Fibroblast of peridontal ligament (primary cell): ENCODE results near the gene NEU1.
"Not testable (repeated sequence)": the region's sequence is repeated elsewhere in the genome, so short reads cannot be mapped to it uniquely, and the experiment has no call there.

ENCODE experiments used
- DNase-seq: peaks from one replicate; pipeline ENCODE4 v3.0.0-alpha.2; 2010; ENCODE audit errors: extremely low read depth

Gene NEU1

DNA sequence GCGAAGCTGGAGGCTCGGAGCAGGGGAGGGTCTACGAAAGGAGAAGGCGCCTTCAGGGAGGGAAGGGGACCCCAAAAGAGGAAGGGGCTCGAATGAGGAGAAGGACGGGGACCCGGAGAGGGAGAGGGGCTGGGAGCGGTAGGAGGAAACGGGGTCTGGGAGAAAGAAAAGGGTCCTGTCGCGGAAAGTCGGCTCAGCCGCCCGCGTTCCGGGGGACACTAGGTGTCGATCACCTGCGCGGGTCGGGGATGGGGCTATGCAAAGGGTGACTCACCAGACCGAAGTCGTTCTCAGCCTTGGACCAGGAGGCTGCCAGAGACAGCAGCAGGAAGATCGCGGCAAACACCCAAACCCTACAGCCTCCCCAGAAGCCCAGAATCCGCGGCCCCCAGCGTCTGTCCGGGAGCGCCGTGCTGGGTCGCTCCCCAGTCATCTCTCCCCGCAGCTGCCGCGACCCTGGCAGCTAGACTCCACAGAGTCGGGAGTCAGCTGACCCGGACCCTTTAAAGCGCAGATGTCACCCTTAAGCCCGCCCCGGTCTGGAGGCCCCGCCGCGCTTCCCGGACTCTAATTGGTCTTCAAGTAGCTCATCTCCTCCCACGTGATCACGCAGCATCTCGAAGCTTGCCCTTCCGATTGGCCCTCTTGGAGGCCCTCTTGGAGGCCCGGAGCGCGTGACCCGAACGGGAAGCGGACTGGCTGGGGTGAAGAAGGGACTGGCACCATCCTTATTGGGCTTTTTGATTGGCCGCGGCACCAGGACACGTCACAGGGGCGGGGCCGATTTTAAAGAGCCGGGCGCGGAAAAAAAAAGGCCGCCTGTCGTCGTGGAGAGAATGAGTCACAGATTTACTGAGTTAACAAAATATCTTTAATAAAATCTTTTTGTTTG, at the start of gene NEU1:
TSS of gene NEU1 (minus strand) at position 478 of the 892 bp plus-strand sequence. CDS start at position 433, 45 bp downstream.
- DNase-seq: peak; percentile 100

DNA sequence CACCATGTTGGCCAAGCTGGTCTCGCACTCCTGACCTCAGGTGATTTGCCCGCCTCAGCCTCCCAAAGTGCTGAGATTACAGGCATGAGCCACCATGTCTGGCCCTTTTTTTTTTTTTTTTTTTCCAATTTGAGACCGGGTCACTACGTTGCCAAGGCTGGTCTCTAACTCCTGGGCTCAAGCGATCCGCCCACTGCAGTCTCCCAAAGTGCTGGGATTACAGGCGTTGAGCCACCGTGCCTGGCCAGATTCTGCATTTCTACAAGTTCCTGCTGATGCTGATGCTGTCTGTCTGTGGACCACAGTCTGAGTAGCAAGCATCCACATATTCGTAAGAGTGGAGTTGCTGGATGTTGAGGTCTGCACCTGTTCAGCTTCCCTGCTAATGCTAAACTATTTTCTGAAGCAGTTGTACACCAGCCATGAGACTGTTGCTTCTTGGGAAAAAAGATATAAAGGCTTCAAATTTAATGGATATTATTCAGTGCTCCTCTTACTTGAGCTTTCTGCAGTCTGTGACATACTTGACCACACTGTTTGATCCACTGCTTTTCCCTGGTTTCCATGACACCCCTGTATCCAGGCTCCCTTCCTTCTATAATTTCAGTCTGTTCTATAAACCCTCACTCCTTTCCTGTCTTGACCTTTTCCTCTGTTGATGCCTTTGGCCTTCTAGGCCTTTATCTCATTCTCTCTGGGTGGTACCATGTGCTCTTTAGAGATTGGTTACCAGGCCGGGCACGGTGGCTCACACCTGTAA, 49.4 kb upstream of the NEU1 start:
- peak; percentile 25 for DNase-seq

DNA sequence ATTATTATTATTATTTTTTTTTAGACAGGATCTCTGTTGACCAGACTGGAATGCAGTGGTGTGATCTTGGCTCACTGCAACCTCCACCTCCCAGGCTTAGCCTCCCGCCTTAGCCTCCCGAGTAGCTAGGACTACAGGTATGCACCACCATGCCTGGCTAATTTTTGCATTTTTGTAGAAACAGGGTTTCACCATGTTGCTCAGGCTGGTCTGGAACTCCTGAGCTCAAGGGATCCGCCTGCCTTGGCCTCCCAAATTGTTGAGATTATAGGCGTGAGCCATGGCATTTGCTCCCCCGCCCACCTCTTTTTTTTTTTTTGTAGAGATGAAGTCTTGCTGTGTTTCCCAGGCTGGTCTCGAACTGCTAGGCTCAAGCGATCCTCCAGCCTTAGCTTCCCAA, 46.7 kb upstream of the NEU1 start:
- not testable (repeated sequence) for DNase-seq

DNA sequence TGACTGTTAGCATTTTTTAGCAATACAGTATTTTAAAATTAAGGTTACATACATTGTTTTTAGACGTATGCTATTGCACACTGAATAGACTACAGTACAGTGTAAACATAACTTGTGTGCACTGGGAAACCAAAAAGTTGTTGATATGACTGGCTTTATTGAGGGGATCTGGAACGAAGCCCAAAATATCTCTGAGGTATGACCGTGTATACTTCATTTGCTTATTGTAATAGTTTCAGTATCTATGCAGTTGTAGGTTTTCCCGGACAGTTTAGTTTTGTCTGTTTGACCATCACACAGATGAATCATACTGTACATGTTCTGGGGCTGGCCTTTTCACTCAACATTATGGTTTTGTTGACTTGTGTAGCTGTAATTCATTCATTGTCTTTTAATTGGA, 46.2 kb upstream of the NEU1 start:
- DNase-seq: peak; percentile 62

DNA sequence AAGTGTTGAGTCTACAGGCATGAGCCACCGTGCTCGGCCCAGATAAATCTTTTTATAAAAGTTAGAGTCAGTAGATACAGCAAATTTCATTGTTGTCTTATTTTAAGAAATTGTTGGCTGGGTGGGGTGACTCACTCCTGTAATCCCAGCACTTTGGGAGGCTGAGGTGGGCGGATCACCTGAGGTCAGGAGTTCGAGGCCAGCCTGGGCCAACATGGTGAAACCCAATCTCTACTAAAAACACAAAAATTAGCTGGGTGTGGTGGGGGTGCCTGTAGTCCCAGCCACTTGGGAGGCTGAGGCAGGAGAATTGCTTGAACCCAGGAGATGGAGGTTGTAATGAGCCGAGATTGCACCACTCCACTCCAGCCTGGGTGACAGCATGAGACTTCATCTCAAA, 45.6 kb upstream of the NEU1 start:
- DNase-seq: not testable (repeated sequence)

DNA sequence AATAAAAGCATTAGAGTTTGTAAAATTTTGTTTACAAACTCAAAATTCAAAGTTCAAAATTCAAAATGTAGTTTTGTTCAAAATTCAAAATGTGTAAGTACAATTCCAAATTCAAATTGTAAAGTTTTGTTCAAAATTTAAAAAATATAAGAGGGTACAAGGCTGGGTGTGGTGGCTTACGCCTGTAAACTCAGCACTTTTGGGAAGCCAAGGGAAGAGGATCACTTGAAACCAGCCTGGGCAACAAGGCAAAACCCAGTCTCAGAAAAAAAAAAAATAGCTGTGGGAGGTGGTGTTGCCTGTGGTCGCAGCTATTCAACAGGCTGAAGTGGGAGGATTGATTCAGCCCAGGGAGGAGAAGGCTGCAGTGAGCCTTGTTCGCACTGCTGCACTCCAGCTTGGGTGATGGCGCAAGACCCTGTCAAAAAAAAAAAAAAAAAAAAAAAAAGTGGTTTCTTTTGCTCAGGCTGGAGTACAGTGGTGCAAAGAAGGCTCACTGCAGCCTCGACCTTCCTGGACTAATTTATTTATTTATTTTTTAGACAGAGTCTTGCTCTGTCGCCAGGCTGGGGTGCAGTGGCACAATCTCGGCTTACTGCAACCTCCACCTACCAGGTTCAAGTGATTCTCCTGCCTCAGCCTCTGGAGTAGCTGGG, 44.7 kb upstream of the NEU1 start:
- peak; percentile 88 for DNase-seq

DNA sequence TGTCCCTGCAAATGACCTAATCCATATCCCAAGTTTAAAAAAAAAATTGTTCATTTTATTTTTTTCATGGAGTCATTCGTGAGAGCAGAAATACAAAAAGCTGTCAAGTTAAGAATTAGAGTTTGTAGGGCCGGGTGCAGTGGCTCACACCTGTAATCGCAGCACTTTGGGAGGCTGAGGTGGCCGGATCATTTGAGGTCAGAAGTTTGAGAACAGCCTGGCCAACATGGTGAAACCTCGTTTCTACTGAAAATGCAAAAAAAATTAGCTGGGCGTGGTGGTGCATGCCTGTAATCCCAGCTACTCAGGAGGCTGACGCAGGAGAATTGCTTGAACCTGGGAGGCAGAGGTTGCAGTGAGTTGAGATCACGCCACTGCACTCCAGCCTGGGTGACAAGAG, 44.1 kb upstream of the NEU1 start:
- not testable (repeated sequence) for DNase-seq

DNA sequence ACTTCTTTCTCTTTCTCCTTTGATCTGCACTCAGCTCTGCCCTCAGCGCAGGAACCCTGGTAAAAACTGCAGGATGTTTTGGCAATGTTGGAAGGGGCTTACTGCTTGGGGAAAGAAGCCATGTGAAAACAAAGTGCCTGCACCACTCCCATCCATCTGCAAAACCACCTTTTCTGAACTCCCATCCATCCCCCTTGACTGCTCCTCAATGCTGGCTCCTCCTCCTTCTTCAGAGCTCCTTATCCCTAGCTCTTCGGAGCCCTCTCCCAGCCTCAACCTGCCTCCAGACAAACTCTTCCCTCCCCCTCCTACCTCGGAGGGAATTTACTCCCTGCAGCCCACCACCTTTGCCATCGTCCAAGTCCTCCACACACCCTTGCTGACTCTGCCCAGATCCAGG, 43.5 kb upstream of the NEU1 start:
- no peak for DNase-seq

DNA sequence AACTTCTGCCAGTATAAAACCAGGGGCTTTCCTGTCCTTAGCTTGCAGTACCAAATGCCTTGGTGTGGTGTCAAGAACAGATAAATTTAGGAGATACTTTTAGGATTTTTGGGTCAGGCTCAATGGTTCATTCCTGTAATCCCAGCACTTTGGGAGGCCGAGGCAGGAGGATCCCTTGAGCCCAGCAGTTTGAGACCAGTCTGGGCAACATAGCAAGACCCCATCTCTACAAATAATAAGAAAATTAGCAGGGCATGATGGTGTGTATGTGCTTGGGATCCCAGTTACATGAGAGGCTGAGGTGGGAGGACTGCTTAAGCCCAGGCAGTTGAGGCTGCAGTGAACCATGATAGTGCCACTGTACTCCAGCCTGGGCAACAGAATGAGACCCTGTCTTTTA, 42.4 kb upstream of the NEU1 start:
- no peak for DNase-seq

DNA sequence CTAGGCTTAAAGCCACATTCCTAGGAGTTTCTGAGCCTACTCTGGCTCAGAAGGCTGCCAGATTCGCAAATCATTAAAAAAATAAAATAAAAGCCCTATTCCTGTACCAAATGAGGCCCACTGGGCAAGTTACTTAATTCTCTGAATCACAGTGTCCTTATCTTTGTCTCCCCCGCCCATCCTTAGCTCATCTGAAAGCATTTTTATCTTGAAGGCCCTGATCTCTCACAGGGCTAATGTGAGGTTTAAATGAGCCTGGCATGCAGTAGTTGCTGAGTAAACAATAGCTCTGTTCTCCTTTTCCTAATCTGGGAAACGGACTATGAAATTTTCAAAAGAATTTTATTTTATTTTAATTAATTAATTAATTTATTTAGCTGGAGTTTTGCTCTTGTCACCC, 41.3 kb upstream of the NEU1 start:
- no peak for DNase-seq

DNA sequence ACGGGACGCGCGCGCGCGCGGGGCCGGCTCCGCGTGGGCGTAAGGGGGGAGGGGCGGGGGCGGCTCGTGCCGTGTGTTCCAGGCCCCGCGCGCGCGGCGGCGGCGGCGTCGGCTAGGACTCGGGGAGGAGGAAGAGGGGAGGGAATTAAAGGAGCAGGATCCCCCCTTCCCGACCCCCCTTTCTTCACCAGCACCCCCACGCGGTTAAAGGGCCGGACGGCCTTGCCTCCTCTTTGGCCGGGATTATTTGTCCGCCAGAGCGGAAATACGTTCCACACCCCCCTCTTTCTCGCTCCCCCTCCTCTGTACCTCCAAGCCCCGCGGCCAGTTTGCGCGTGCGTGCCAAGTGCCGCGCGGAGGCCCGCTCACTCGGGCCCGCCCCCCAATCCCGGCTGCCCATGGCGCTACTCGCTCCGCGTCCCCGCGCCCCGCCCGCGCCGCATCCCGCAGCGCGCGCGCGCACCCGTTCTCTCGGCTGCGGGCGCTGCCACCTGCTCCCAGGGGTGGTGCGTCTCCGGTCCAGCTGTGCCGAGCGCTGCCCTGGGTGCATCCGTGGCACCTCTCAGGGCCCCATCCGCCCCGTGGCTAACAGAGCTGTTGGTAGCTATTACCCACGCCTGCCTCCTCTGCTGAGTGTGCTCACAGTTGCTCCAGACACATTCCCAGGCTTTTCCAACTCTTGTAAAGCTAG, 39.5 kb upstream of the NEU1 start, which contains the start of gene ZBTB12:
TSS of gene ZBTB12 (minus strand) at position 134 of the 691 bp plus-strand sequence. CDS start 781 bp downstream, outside the sequence.
- DNase-seq: peak; percentile 97

DNA sequence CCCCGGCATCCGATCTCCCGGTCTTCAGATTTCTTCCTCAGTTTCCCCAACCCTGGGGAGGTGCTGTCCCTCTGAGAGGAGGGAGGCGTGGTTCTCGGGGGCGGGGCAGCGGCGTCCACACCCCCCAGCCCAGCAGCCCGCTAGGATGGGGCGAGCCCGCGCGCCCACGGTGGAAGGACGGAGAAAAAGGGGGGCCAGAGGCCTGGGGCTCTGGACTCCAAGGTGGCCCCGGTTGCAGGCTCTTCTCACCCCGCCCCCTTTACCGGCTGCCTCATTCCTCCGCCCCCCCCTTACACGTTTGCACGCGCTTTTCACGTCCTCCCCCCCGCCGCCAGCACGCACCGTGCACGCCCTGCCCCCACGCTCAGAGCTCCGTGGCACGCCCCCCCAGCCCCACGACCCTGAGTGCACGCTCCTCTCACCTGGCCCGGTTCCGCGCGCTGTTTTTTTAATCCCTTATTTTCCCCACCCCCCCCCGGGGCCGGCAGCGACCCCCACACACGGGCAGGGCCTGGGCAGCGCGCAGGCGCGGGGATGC, 38.9 kb upstream of the NEU1 start:
- peak; percentile 20 for DNase-seq

DNA sequence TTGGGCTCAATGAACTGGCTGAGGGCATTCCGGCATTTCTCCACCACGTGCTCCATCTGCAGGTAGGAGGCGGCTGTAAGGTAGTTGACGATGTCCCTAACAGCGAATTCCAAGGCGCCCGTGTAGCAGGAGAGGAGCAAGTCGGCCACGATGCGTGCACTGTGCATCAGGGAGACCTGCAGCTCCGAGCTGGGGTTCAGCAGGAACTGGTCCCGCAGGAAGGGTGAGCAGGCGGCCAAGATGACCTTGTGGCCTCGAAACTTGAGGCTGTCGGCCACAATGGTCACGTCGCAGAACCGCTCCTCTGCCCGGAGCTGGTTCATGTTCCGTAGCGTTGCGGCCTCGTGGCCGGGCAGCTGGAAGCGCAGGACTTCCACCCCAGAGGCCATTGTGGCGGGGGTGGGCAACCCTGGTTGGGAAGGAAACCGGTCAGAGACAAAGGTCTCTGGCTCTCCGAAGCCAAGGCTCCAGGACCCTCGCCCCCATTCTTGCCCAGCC, 38.3 kb upstream of the NEU1 start:
- no peak for DNase-seq

DNA sequence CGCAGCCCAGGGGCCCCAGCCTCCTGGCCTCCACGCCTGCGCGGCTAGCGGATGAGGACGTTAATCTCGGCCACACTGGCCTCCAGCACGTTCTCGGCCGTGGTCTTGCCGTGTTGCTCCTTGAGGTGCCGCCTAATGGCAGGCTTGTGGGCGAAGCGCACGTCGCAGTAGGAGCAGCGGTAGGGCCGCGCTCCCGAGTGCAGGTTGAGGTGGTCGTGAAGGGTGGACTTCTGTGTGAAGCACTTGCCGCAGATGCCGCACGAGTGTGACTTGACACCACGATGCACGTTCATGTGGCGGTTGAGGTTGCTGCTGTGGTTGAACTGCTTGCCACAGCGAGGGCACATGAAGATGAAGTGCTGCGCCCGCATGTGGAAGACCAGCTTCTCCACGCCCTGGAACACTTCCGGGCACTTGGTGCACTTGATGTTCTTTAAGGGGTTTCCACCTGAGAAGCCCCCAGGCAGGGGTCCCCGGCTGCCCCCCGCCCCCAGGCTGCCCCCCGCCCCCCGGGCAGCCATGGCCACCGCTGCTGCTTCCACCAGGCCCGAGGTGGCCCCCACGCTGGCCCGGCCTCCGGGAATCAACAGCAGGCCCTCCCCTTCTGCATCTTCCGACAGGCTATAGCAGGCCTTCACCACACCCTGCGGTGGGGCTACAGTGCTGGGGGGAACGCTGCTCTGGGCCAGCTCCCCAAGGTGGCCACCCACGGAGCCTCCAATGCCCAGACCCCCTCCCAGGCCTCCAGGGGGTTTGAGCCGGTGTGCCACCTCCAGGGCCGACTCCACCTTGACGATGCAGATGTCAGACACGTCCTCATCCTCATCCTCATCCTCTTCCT, 37.5 kb upstream of the NEU1 start:
- DNase-seq: no peak

DNA sequence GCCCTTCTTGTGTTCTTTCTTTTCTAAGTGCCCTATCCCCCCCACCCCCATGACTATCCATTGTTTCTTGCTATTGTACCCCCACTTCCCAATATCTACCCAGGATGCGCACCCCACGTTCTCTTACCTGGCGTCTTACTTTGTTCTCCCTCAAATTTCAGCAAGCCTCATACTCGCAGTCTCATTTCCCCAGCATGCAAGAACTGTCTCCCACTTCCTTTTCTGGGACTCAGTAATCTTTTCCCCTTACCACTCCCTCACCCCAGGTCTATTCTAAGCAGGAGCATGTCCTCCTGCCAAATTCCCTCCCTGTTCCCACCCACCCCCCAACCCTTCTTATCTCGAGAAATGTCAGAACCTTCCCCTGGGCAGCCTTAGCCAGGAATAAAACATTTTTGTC, 36.6 kb upstream of the NEU1 start:
- DNase-seq: no peak

DNA sequence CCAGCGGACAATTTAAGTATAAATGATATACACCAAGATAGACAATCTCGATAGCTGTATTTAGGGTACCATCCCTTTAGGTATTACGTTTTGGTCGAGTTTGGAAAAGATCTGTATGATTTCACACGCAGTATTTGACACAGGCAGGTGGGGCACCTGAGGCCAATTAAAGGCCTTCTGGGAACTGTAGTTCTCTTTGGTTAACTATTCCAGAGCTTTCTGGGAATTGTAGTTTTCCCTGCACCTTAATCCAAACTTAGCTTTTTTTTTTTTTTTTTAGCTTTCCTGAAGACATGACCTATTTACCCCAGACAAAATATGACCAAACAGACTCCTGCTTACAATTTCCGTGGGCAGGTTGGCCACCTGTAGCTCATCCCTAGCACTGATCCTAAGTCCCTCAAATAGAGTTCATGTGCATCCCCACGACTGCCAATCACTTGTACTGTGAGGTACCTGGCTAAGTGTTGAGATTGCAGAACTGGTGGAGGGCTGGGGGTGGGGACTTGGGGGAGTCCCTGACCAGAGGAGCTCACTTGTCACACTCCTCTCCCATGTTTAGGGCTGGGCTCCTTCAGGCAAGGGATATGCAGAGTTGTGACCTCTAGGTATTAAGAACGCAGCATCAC, 35.9 kb upstream of the NEU1 start:
- DNase-seq: peak; percentile 45

DNA sequence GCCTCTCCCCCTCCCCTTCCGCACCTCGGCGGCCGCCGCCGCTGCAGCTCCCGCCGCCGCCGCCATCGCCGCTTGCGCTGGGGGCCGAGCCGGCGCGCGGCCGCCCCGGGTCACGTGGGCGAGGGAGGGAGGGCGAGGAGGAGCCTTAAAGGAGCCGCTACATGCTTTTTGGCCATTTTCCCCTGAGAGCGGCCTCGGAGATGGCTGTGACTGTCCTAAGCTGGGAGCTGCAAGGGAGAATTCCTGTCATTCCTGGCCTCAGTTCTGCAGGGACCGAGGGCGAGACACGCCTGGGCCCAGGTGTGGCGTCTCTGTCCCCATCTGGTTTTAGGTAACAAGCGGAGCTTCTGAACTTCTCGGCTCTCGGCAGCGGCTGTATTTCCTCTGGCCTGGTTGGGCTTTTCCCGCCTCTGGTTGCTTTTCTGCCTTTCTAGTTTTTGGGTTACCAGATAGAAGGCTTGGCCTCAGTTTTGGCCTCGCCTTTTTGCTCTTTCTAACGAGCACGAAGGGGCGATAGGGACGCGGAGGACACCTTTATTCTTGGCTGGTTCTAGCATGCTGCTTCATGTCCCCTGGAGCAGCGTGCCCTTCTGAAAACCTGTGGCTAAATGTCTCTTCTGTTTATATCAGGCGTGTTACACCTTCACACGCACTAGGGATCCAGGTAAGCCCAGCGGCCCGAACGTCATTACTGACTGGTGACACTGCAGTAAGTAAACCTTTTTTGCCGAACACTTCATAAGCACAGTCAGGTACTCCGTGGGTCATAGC, 35.2 kb upstream of the NEU1 start, which contains the start of gene EHMT2:
TSS of gene EHMT2 (minus strand) at position 87 of the 771 bp plus-strand sequence. CDS start at position 66, 21 bp downstream.
- peak; percentile 65 for DNase-seq

DNA sequence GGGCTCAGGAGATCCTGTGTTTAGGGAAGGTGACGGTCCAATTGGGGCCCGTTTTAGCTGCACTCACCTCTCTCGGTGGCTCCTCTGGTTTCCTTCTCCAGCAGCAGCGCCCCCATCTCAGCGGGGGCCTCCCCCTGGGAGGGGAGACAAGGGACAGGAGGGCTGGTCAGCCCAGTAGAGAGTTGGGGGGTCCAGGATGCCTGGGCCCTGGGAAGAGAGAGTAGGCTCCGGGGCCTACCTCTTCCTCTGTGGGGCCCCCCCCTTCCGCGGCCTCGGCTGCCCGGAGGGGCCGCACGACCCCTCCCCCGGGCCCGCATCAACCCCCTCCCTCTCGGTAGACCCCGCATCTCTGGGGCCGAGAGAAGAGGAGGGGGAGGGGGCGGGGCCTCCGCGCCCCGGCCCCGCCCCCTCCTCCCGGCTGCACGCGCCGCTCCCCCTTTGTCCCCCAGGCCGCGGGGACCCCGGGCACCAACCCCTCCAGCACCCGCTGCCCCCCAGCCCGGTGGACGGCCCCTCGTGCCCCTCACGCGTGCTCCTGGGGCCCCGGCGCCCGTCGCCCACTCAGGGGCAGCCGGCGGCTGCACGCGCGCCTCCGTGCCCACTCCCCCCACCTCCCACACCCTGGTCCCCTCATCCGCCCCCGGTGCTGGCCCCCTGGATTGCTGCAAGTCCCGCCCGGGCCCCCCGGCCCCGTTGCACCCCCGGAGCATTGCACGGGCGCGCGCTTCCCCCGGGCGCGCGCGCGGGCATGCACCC, 34.4 kb upstream of the NEU1 start:
- no peak for DNase-seq
